Hematopoietic multipotent progenitor cell treated with erythropoietin and hydrocortisone succinate and interleukin-3 and kit ligand, for 15 days (in vitro differentiated cells): ENCODE measurements around the gene PRDM16.

Experiments
- DNase-seq: peaks from one replicate; pipeline ENCODE4 v3.0.0-alpha.2; 2015; ENCODE audit warnings: low spot score

The PRDM16 gene

DNA sequence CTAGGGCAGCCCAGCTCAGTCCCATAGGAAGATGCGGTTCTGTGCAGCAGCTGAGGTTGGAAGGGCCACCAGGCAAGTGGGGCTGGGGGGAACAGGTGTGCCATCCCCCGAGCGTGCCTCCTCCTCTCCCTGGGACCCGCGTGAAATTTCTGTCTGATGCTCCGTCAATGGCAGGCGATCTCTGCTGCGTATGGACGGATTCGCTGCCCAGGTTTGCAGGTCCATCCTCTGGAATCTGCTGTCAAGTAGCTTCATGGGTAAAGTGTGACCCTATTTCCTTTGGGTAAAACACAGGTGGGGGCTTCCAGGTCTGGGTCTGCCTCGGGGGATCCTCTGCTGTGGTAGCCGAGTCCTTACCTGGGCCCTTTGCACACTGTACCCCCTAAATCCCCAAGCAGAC, 270.9 kb downstream of the PRDM16 start:
- no peak for DNase-seq

DNA sequence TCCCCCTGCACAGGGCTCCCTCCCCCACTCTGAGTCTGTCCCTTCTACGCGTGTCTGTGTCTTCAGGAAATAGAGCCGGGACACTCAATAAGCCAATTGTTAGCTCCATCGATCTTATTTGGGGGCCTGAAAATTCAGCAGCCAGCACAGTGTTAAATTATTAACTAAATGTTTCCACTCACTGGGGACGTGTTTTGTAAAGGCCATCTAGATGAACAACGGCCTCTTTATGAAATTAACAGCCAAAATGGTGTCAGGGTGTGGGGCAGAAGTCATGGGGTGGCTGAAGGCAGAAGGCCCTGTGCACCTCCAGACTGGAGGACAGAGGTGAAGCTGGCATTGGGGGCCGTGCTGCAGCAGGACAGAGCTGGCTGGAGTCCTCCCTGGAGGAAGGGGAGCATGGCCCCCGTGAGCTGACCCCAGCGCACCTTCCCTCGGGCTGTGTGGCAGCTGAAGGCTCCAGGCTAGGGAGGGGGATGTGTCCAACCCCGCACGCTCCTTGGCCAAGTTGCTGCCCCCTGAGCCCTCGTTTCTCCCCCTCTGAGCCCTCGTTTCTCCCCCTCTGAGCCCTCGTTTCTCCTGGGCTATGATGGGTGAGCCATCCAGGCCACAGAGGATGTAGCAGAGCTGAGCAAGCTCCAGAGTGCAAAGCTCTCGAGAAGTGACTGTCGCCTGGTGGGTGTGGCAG, 271.7 kb downstream of the PRDM16 start:
- no peak for DNase-seq

DNA sequence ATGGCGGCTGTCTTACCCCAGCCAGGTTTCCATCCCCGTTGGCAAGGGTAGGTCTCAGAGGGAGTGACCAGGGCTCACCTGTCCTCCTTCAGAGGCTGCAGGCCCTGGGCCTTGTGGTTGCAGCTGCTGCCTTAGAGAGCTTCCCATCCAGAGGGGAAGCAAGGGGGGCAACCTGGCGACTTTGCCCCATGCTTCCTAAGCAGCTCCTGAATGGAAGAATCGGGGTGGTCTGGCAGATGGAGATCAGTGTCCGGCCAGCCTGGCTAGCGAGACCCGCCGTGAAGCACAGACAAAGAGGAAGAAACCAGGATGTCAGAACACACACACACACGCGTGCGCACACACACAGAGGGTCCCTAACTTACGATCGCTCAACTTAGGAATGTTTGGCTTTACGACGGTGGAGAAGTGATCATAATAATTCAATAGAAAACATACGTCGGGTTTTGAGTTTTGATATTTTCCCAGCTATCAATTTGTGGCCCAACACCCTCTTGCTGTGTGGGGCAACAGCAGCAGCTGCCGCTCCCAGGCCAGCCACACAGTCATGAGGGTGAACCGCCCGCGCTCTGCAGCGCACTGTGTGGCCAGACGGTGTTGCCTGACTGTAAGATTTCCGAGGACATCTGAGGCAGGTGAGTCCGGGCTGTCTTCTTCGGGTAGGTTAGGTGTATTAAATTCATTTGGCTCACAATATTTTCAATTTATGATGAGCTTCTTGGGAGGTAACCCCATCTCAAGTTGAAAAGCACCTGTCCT, 272.4 kb downstream of the PRDM16 start:
- DNase-seq, result no peak

DNA sequence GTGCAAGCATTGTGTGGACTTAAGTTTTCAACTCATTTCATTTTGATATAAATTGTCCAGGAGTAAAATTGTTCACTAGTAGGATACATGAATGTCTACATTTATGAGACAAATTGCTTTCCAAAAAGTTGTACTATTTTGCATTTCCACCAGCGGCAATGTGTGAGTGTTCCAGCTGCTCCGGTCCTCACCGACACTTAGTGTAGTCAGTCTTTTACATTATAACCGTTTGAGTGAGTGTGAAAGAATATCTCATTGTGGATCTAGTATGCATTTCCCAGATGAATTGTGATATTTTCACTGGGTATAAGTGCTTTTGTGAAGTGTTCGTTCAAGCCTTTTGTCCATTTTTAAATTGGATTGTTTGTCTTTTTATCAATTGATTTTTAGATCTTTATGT, 274.0 kb downstream of the PRDM16 start:
- DNase-seq, result no peak

DNA sequence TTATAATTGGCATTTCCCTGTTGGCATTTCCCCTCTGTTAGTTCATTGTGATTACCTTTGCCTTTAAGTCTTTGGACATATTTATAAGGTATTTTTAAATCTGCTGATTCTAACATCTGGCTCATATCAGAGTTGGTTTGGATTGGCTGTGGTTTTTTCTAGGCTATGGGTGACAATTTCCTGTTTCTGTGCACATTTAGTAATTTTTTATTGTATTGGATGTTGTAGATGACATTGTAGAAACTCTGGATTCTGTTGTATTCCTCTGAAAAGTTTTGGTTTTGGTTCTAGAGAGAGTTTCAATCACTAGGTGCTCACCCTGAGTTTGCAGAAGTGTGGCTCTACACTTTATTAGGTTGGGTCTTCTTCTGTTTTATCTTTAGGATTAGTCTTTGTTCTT, 275.4 kb downstream of the PRDM16 start:
- no peak for DNase-seq

DNA sequence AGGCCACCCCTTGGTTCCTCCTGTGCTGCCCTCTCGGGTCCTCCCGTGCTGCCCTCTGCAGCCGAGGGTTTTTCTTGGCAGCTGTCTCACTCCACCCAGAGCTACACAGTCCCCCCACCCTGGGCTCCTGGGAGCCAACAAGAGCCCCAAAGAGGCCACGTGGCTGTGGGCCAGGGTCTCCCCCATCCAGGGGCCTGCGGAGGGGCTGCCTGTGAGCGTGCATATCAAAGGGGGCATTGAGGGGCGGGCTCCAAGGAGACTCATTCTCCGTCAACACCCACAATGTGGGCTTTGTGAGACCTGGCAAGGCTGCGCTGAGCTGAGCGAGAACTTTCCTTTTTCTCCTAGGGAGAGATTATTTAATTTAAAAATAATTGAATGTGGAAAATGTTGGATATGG, 276.8 kb downstream of the PRDM16 start:
- DNase-seq, result no peak

DNA sequence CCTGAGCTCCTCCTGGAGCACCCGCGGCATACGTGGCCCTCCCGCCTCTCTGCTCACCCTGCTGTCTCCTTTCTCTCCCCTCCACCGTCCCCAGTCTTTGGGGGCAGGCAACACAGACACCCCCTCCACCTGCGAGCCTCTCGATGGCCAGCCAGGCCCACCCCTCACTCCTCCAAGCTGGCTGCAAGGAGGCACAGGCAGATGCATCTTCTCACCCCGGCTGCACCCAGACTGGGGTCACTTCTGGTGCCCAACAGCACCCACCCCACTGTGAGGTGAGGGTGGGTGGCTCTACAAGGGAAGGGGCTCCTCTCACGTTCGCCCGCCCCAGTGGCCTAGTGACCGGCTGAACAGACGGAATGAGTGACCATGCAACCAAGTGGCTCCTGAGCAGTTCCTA, 277.5 kb downstream of the PRDM16 start:
- DNase-seq, result no peak

DNA sequence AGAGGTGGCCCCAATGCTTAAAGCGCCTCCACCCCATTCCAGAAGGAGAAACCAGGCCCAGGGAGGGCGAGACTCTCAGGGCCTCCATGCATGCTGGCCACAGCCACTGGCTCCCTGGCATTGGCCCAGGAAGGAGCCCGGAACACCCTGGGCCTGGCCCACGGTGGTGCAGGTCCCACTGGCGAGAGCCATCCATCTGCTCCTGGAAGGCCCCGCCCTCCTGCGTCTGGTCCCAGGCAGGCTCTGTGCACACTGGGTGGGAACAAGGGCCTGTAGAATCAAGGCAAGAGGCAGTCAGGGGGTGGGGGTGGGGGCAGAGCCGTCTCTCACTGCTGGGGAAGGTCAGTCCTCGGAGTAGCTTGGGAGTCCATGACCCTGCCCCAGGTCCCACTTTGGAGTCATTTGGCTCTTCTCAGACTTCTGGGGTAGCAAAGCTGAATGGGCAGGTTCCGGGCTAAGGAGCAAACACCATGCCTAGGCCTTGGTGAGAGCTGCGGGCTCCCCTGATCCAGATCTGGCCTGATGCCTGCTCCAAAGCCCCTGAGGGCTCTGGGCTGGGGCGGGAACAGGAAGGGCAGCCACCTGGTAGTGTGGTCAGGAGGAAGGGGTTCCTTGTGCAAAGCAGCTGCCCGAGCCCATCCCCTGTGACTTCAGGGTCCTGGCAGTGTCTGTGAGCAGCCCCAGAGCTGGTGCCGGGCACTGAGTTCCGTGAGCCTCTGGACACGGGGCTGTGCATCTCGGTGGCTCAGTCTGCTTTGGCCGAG, 278.4 kb downstream of the PRDM16 start:
- no peak for DNase-seq

DNA sequence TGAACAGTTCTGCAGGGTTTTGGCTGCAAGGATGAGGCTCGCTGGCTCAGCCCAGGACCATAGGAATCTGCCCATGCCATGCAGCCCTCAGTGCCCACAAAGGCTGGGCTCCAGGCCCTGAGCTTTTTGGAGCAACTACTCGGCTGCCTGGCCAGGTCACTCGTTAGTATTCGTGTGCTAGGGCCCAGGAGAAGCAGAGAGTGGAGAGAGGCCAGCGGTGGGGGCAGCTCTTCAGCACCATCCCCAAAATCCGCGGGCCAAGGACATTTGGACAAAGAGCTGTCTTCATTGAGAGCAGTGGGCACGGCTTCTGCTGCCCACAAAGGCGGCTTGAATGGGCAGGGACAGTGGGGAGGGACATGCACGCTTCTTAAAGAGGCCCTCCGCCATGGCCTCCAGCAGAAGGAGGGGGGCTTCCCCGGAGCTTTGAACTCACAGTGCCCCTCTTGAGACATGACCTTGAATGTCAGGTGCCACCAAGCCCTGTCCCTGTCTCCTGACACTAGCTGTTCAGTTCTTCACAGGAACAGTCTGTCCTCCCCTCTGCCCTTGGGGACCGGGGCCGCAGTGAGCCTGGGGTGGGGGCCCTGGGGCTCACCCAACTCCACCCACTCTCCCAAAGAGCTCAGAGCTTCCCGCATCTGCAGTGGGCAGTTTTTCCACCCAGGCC, 279.3 kb downstream of the PRDM16 start:
- DNase-seq, result no peak

DNA sequence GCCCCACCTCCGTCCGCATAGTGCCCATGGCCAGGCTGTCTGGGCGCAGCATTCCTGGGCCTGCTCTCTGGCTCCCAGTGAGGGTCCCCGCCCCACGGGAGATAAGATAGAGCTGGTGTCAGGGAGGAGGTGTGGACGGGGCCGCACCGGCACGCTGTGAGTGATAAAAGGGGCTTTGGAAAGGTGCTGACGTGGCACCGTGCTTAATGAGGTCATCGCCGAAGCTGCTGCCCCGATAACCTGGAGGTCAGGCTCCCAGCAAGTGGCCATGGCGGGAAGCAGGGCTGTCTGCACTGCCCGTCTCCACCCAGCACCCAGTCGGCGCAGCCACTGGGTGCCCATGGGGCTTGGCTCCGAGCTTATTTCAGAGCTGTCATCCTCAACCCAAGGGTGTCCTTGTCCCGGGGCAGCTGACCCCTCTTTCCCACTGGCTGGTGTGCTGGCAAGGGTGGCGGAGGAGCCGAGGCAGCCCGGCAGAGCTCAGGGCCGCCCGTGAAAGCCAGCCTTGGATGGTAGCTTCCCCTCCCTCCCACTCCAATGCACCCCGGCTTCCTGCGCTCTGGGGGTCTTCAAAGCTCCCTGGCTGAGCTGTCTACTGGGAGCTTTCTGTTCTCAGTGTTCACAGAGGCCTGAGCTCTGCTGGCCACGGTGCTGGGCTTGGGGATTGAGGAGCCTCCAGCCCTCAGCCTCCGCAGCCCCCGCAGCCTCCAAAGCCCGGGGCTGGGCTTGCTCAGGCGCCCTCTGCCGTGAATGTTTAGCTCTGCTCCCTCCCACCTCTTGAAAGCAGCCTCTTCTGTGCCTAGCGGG, 280.4 kb downstream of the PRDM16 start:
- DNase-seq, result no peak

DNA sequence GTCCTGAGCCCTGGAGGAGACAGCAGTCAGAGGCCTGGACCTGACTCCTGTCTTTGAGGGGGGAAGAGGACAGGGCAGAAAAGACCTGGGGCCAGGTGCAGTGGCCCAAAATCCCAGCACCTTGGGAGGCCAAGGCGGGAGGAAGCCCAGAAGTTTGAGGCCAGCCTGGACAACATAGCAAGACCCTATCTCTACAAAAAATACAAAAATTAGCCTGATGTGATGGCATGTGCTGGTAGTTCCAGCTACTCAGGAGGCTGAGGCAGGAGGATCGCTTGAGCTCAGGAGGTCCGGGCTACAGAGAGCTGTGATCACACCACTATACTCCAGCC, 280.9 kb downstream of the PRDM16 start:
- no peak for DNase-seq

DNA sequence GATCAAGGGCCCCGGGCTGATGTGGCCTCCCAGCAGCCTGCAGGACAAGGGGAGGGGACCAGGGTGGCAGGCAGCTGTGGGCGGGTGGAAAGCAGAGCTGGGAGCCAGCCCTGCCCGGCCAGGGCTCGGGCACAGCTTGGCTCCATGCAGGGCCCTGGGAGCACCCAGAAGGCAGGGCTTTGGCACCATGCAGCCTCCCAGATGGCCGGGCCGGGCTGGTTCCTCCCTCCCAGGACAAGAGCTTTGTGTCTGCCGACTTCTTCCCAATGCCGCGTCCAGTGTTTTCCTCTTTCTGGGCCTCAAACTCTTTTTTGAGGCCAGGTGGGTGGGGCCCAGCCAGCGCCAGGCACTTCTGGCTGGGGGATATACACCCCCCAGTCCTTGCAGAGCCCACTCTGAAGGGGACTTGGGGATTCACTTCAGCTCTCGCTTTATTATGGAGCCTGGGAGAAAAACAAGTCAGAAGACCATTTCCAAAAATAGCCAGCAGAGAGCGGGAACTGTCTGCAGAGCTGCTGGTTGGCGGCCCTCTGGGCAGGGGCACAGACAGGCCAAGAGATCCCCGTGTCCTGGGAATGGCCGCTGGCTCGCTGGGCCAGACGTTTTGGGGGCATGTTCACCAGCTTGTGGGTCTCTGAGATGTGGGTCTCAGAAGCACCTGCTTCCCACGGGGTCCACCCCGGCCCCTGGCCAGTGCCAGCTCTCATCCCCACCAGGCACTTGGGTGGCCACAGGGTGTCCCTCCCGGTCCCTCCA, 281.7 kb downstream of the PRDM16 start:
- DNase-seq, result no peak

DNA sequence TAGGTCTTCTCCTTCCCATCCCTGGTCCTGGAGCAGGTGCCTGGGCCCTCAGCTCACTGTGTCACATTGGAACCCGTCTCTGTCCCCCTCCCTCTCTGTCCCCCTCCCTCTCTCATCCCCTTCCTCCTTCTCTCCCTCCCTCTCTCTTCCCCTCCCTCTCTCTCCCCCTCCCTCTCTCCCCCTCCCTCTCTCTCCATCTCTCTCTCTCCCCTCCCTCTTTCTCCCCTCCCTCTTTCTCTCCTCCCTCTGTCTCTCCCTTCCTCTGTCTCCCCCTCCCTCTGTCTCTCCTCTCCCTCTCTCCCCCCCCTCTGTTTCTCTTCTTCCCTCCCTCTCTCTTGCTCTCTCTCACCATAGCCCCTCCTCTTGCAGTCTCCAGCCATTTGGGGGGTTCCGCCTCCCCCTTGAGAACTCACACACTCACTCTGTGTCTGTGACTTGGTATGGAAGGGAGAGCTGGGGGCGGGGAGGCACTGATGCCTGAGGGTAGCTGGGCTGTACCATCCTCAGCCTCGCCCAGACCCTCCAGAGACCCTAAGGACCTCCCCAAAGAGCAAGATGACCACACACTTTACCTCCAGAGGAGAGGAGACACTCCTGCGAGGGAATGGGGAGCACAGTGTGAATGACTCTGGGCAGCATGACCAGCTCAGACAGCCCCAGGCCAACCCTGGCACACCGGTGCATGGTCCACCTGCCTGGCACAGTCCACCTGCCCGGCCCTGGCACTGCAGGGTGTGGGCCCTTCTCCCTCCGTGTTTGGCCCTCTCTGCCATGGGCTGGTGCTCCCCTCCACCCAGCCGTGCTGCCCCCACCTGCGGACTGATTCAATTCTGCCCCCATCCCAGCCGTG, 282.7 kb downstream of the PRDM16 start:
- no peak for DNase-seq

DNA sequence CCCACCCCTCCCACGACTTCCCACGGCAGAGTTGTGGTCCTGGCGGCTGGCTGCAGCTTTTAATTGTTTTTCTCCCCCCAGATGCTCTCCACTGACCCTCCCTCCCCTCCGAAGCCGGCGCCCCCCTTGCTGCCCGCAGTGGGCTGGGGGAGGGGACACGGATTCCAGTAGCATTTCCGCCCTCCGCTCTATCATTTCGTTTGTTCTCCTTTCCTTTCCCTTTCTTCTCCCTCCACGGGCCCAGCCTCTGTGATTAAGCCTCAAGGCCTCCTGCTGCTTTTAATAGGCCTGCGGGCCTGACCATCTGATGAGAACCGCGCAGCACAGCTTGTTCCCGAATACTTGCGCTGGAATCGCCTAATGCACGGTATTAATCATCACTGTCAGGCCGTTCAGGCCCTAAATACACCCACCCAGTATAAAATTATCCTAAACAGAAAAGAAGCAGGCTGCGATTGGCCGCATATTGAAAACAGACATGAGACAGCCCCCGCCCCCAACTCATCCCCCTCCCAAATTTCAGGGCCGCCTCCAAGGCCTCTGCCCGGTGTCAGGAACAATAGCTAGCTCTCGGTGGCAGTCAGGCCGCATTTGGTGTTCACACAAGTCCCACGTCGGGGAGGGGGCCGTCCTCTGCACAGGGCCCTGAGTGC, 283.4 kb downstream of the PRDM16 start:
- DNase-seq, result no peak

DNA sequence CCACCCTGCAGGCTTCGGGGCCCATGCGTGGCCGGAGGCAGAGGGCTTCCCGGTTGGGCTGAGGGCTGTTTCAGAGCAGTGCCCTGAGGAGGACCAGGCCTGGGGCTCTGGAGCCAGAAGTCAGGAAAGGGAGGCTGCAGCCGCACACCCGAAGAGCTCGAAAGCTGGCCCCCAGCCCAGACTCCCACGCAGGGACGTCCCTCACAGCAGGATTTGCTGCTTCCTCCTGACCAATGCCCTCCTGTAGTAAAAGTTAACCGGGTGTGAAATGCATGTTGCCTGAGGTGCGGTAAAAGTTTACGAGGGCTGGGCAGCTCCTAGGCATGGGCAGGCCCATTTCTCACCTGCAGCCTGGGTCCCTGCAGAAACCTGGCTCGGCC, 283.9 kb downstream of the PRDM16 start:
- DNase-seq, result no peak

DNA sequence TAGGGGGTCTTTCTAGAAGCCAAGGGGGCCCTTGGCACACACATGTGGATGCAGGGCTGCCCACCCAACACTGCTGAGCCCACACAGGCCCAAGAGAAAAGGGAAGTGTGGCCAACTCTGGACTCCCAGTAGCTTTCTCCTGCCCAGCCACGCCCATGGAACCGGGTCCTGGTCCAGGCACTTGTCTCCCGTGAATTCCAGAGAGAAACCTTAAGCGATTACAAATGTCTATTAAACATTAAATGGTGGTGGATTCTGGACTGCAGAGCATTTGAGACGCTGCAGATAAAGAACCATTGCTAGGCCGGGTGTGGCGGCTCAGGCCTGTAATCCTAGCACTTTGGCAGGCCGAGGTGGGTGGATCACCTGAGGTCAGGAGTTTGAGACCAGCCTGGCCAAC, 284.9 kb downstream of the PRDM16 start:
- DNase-seq, result no peak

DNA sequence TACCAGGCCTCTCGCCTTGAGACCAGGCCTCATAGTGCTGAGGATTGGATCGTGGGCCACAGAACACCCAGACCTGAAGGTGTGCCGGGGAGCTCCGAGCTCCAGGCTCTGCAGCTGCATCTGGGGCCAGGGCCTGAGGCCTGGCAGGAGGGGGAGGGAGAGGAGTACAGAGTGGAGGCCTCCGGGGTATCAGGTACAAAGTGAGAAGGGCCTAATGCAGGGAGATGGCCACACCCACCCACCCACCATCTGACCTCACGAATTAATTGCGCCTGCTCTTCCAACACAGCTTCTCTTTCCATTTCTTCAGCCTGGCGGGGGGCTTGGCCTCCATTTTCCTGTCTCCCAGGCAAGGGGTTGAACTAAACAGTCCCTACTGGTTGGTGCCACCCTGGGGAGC, 286.1 kb downstream of the PRDM16 start:
- no peak for DNase-seq

DNA sequence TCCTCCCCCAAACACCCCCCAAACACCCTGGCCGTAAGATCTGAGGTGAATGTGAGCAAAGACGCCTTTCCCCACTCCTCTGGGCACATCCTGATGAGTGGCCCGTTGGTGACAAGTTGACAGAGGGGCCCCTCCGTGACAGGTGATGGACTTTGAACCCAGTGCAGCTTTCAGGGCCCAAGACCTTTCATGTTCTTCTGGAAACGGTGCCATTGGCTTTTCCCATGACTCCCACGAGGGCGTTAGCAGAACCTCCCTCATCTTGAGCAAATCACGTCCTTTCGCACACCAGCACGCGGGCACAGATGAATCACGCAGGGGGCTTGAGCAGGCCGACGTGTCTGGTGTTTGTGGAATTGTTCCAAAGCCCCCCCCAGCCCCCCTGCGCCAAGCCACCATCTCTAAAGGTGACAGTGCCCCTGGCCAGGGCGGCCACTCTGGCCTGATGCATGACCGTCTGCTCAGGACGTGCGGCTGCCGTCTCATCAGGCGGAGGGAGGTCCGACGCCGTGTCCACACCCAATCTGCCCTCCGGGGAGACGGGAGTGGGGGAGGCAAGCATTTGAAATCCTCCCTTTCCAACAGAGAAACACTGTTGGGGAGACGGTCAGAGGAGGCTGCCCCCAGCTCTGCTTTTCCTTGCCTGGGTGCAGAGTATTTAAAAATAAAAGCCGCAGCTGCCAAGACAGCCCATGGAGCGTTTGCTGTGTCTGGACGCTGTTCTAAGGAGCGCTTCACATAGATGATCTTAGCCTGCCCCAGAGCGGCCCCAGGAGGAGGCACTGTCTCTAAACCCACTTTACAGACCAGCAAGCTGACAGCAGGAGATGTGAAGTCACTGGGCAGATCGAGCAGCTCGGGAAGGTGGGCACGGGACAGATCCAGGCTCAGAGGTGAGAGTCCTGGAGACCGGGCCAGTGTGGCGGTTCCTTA, 287.2 kb downstream of the PRDM16 start:
- no peak for DNase-seq
